Natural killer cell (primary cell): ENCODE results near the gene PTDSS2. TPM values are rescaled to one million over a fixed set of nuclear protein-coding genes. Genes with fewer than 3 reads are reported as not detected.

ENCODE experiments used
- ATAC-seq, 3 donors: fragments of 150-1000 bp in 2 of 3; fragments of 200-7000 bp in 1 of 3; cut with Tn5 transposase; 1 replicate in 1 of 3; 2 replicates in 2 of 3; pipeline ENCODE4 v1.10.0; 2021; ENCODE audit warnings: mild to moderate bottlenecking in 2 of 3, moderate library complexity in 2 of 3
- DNase-seq, 2 donors: peaks; one replicate each; pipeline versions ENCODE4 v3.0.0 to v3.0.0-alpha.2; 2013 to 2021; ENCODE audit warnings: mixed read lengths in 1 of 2
- H3K27ac ChIP-seq: one replicate; pipeline ENCODE4 v1.5.1; 2013; ENCODE audit warnings: mild to moderate bottlenecking, low read length
- H3K27me3 ChIP-seq: one replicate; pipeline ENCODE4 v1.6.1; 2013; ENCODE audit warnings: low read length; ENCODE audit not compliant: control insufficient read depth, insufficient read depth
- H3K36me3 ChIP-seq: one replicate; pipeline ENCODE4 v1.6.1; 2013; ENCODE audit warnings: low read length; ENCODE audit not compliant: control insufficient read depth, insufficient read depth
- H3K4me1 ChIP-seq: one replicate; pipeline ENCODE4 v1.6.1; 2013; ENCODE audit warnings: low read length; ENCODE audit not compliant: control insufficient read depth, insufficient read depth
- H3K4me3 ChIP-seq: one replicate; pipeline ENCODE4 v1.5.1; 2013; ENCODE audit warnings: low read length
- H3K9me3 ChIP-seq: one replicate; pipeline ENCODE4 v1.6.1; 2013; ENCODE audit warnings: low read length; ENCODE audit not compliant: control insufficient read depth, insufficient read depth
- H3K27ac Mint-ChIP-seq, 2 donors: one replicate each; pipeline ENCODE4 v1.8.0; 2022; ENCODE audit warnings: mild to moderate bottlenecking in 2 of 2, mixed read lengths in 2 of 2, moderate library complexity in 1 of 2
- H3K27me3 Mint-ChIP-seq, 2 donors: one replicate each; pipeline ENCODE4 v1.8.0; 2022; ENCODE audit warnings: low read depth in 2 of 2, mixed read lengths in 2 of 2
- H3K36me3 Mint-ChIP-seq: one replicate; pipeline ENCODE4 v1.8.0; 2022; ENCODE audit warnings: mixed read lengths
- H3K4me1 Mint-ChIP-seq, 2 donors: one replicate each; pipeline ENCODE4 v1.8.0; 2022; ENCODE audit warnings: mixed read lengths in 2 of 2
- H3K4me3 Mint-ChIP-seq: one replicate; pipeline ENCODE4 v1.8.0; 2022; ENCODE audit warnings: mild to moderate bottlenecking, moderate library complexity, mixed read lengths
- H3K9me3 Mint-ChIP-seq, 2 donors: one replicate each; pipeline ENCODE4 v1.8.0; 2022; ENCODE audit warnings: mixed read lengths in 2 of 2
- CTCF ChIP-seq: fragments of 200-600 bp; IDR thresholded peaks from one replicate; pipeline ENCODE4 v1.8.0; 2022; ENCODE audit warnings: antibody characterized with exemption
- WGBS: methylation state at CpG from one replicate; pipeline ENCODE4 v1.1.7; 2013; ENCODE audit warnings: missing lambda C conversion rate; ENCODE audit not compliant: insufficient coverage; 5-methylcytosine and 5-hydroxymethylcytosine counted together
- intact Hi-C: fragments of 100-400 bp; cut with micrococcal nuclease; formaldehyde crosslinking; loops from one replicate; pipeline ENCODE4 v1.14.2; 2022
- total RNA-seq, 4 donors: library from RNA; stranded (reverse); fragments of 120-200 nt in 1 of 4; gene quantifications; one replicate each; pipeline versions ENCODE4 v1.2.3 to v1.2.4, GENCODE V29; 2013 to 2022

Gene PTDSS2
- total RNA-seq, 3 donors from 2014 or later (not counting 1 experiment from before 2014, with no cell fraction given) = 21.5 to 25.1 (median 23.4) TPM

- Mint-ChIP-seq H3K27me3 (no peaks in the 10 kb centered on the region), H3K36me3 (no peaks in the 10 kb centered on the region), H3K4me1 (no peaks in the 10 kb centered on the region), H3K4me3 (no peak overlapping the region), H3K9me3 (no peaks in the 10 kb centered on the region), H3K27ac (no peak overlapping the region)
- Histone ChIP-seq H3K4me3 (no peak overlapping the region), H3K36me3 (no peaks in the 10 kb centered on the region), H3K4me1 (no peaks in the 10 kb centered on the region), H3K9me3 (no peaks in the 10 kb centered on the region), H3K27ac (no peak overlapping the region), H3K27me3 (no peaks in the 10 kb centered on the region)
- DNase-seq (no peak), ATAC-seq (no peak)
- no peak for TF ChIP-seq CTCF
- 95% methylated on average over 48 of the region's 48 CpGs for WGBS
- intact Hi-C loops = no loop called here
Measured at GRCh38 chr11:474914-475506, 24.9 kb downstream of the PTDSS2 start.

GRCh38 chr11:475941-476340 lies 25.9 kb downstream of the PTDSS2 start:
- no peak for ATAC-seq
- Mint-ChIP-seq H3K4me1 (no peaks in the 10 kb centered on the region), H3K36me3 (no peaks in the 10 kb centered on the region), H3K27me3 (no peaks in the 10 kb centered on the region), H3K4me3 (no peak overlapping the region), H3K27ac (no peak overlapping the region), H3K9me3 (no peaks in the 10 kb centered on the region)
- intact Hi-C loops = no loop called here
- no peak for TF ChIP-seq CTCF
- Histone ChIP-seq H3K36me3 (no peaks in the 10 kb centered on the region), H3K27me3 (no peaks in the 10 kb centered on the region), H3K4me3 (no peak overlapping the region), H3K27ac (no peak overlapping the region), H3K9me3 (no peaks in the 10 kb centered on the region), H3K4me1 (no peaks in the 10 kb centered on the region)
- no peak for DNase-seq
- WGBS = 97% methylated on average over 9 of the region's 9 CpGs

GRCh38 chr11:476416-476815 lies 26.3 kb downstream of the PTDSS2 start:
- H3K4me1 Mint-ChIP-seq = no peaks in the 10 kb centered on the region
- DNase-seq (no peak), ATAC-seq (no peak)
- H3K4me3 ChIP-seq = no peak overlapping the region
- no peaks in the 10 kb centered on the region for H3K27me3 ChIP-seq
- intact Hi-C loops = no loop called here
- H3K27me3 Mint-ChIP-seq = no peaks in the 10 kb centered on the region
- no peaks in the 10 kb centered on the region for H3K9me3 ChIP-seq
- H3K4me3 Mint-ChIP-seq = no peak overlapping the region
- H3K36me3 Mint-ChIP-seq = no peaks in the 10 kb centered on the region
- H3K4me1 ChIP-seq = no peaks in the 10 kb centered on the region
- no peaks in the 10 kb centered on the region for H3K36me3 ChIP-seq
- H3K27ac ChIP-seq = no peak overlapping the region
- TF ChIP-seq CTCF = no peak
- no peaks in the 10 kb centered on the region for H3K9me3 Mint-ChIP-seq
- WGBS = 97% methylated on average over 15 of the region's 15 CpGs
- H3K27ac Mint-ChIP-seq = no peak overlapping the region

GRCh38 chr11:477052-477715 lies 27.1 kb downstream of the PTDSS2 start:
- no peaks in the 10 kb centered on the region for H3K36me3 Mint-ChIP-seq
- H3K27me3 Mint-ChIP-seq = no peaks in the 10 kb centered on the region
- no peak overlapping the region for H3K4me3 ChIP-seq
- H3K27ac ChIP-seq = no peak overlapping the region
- no peaks in the 10 kb centered on the region for H3K4me1 Mint-ChIP-seq
- H3K36me3 ChIP-seq = no peaks in the 10 kb centered on the region
- H3K9me3 Mint-ChIP-seq = no peaks in the 10 kb centered on the region
- no peak for TF ChIP-seq CTCF
- DNase-seq (no peak), ATAC-seq (no peak)
- H3K27ac Mint-ChIP-seq = no peak overlapping the region
- intact Hi-C loops = no loop called here
- H3K27me3 ChIP-seq = no peaks in the 10 kb centered on the region
- H3K4me1 ChIP-seq = no peaks in the 10 kb centered on the region
- 92% methylated on average over 16 of the region's 16 CpGs for WGBS
- H3K4me3 Mint-ChIP-seq = no peak overlapping the region
- H3K9me3 ChIP-seq = no peaks in the 10 kb centered on the region
